Measurements from ENCODE around the gene KCNK18. TPM values are rescaled to one million over a fixed set of nuclear protein-coding genes. Genes with fewer than 3 reads are reported as not detected.
"Not testable (repeated sequence)": the region's sequence is repeated elsewhere in the genome, so short reads cannot be mapped to it uniquely, and the experiment has no call there.

KCNK18 gene
- total RNA-seq, 2 experiments from 2014 or later = not detected

GRCh38 chr10:117178190-117178589 lies 19.1 kb upstream of the KCNK18 start:
- ChIA-PET CTCF (ENCODE audit: unreplicated experiment) (no interaction called here), POLR2A (interaction anchor here (0.6 kb wide), 1 partner anchor 180 kb away, joined by 3 read pairs; no protein-coding TSS in a partner anchor)

GRCh38 chr10:117184296-117184695 lies 13.0 kb upstream of the KCNK18 start:
- no peak overlapping the region for H3K4me3 ChIP-seq (ENCODE audit: low read depth, low read length, poor library complexity, severe bottlenecking)
- no peak overlapping the region for H3K27ac ChIP-seq (ENCODE audit: low read depth, low read length, poor library complexity, severe bottlenecking)
- H3K4me1 ChIP-seq (ENCODE audit: insufficient read depth, low read length, poor library complexity, severe bottlenecking) = no peaks in the 10 kb centered on the region
- no TSS peak for BruUV-seq (replicated peaks)
- no peak overlapping the region for H3K4me2 ChIP-seq (ENCODE audit: low read length)
- no peaks in the 10 kb centered on the region for H3K9me2 ChIP-seq (ENCODE audit: insufficient read depth, low read length)
- CTCF ChIA-PET (ENCODE audit: unreplicated experiment) = no interaction called here
- intact Hi-C loops (cut with micrococcal nuclease; ENCODE audit: unreplicated experiment) = no loop called here
- POLR2A ChIA-PET = no interaction called here
- H2AFZ ChIP-seq (ENCODE audit: low read length) = no peak overlapping the region
- no peaks in the 10 kb centered on the region for H4K20me1 ChIP-seq (ENCODE audit: insufficient read depth, low read length)
- no peak for TF ChIP-seq CTCF (conservative IDR thresholded peaks at IDR 0.05; ENCODE audit: low read length)
- TF ChIP-seq EZH2phosphoT487 (IDR thresholded peaks at IDR 0.05; ENCODE audit: borderline replicate concordance, low read depth, low read length) = no peak
- DNase-seq (ENCODE audit: low spot score) = no peak
- H3K9me3 ChIP-seq (ENCODE audit: low read length) = no peaks in the 10 kb centered on the region
- no peaks in the 10 kb centered on the region for H3K36me3 ChIP-seq (ENCODE audit: insufficient read depth, low read length)
- no peaks in the 10 kb centered on the region for H3K79me2 ChIP-seq (ENCODE audit: insufficient read depth, low read depth, low read length)

More at GRCh38 chr10:117178190-117178589, 19.1 kb upstream of the KCNK18 start:
- Histone ChIP-seq H3K36me3 (ENCODE audit: insufficient read depth, low read length) (no peaks in the 10 kb centered on the region), H3K9me3 (ENCODE audit: low read length) (no peaks in the 10 kb centered on the region), H3K79me2 (ENCODE audit: insufficient read depth, low read depth, low read length) (no peaks in the 10 kb centered on the region), H3K9me2 (ENCODE audit: insufficient read depth, low read length) (no peaks in the 10 kb centered on the region), H4K20me1 (ENCODE audit: insufficient read depth, low read length) (no peaks in the 10 kb centered on the region), H3K27ac (ENCODE audit: low read depth, low read length, poor library complexity, severe bottlenecking) (no peak overlapping the region), H3K4me2 (ENCODE audit: low read length) (no peak overlapping the region), H3K4me1 (ENCODE audit: insufficient read depth, low read length, poor library complexity, severe bottlenecking) (peaks cover 9% of the 10 kb centered on the region), H3K4me3 (ENCODE audit: low read depth, low read length, poor library complexity, severe bottlenecking) (no peak overlapping the region), H2AFZ (ENCODE audit: low read length) (no peak overlapping the region)
- no peak for DNase-seq (ENCODE audit: low spot score)
- no peak for TF ChIP-seq CTCF (conservative IDR thresholded peaks at IDR 0.05; ENCODE audit: low read length)
- no peak for TF ChIP-seq EZH2phosphoT487 (IDR thresholded peaks at IDR 0.05; ENCODE audit: borderline replicate concordance, low read depth, low read length)
- BruUV-seq (replicated peaks) = no TSS peak
- intact Hi-C loops (cut with micrococcal nuclease; ENCODE audit: unreplicated experiment) = no loop called here

- Histone ChIP-seq H3K4me3 (ENCODE audit: low read depth, low read length, poor library complexity, severe bottlenecking) (no peak overlapping the region), H3K9me2 (ENCODE audit: insufficient read depth, low read length) (no peaks in the 10 kb centered on the region), H3K9me3 (ENCODE audit: low read length) (no peaks in the 10 kb centered on the region), H3K4me1 (ENCODE audit: insufficient read depth, low read length, poor library complexity, severe bottlenecking) (no peaks in the 10 kb centered on the region), H3K4me2 (ENCODE audit: low read length) (no peak overlapping the region), H4K20me1 (ENCODE audit: insufficient read depth, low read length) (no peaks in the 10 kb centered on the region), H2AFZ (ENCODE audit: low read length) (no peak overlapping the region), H3K27ac (ENCODE audit: low read depth, low read length, poor library complexity, severe bottlenecking) (no peak overlapping the region), H3K36me3 (ENCODE audit: insufficient read depth, low read length) (no peaks in the 10 kb centered on the region), H3K79me2 (ENCODE audit: insufficient read depth, low read depth, low read length) (no peaks in the 10 kb centered on the region)
- intact Hi-C loops (cut with micrococcal nuclease; ENCODE audit: unreplicated experiment) = no loop called here
- TF ChIP-seq CTCF (conservative IDR thresholded peaks at IDR 0.05; ENCODE audit: low read length) (no peak), EZH2phosphoT487 (IDR thresholded peaks at IDR 0.05; ENCODE audit: borderline replicate concordance, low read depth, low read length) (no peak)
- CTCF ChIA-PET (ENCODE audit: unreplicated experiment) = no interaction called here
- DNase-seq (ENCODE audit: low spot score) = no peak
- POLR2A ChIA-PET = no interaction called here
- no TSS peak for BruUV-seq (replicated peaks)
Measured at GRCh38 chr10:117184821-117185220, 12.5 kb upstream of the KCNK18 start.

- H3K9me3 ChIP-seq (ENCODE audit: low read length); H4K20me1 ChIP-seq (ENCODE audit: insufficient read depth, low read length); H3K27ac ChIP-seq (ENCODE audit: low read depth, low read length, poor library complexity, severe bottlenecking); H3K79me2 ChIP-seq (ENCODE audit: insufficient read depth, low read depth, low read length); intact Hi-C loops (cut with micrococcal nuclease; ENCODE audit: unreplicated experiment); H3K9me2 ChIP-seq (ENCODE audit: insufficient read depth, low read length); H3K4me1 ChIP-seq (ENCODE audit: insufficient read depth, low read length, poor library complexity, severe bottlenecking); DNase-seq (ENCODE audit: low spot score); H3K4me3 ChIP-seq (ENCODE audit: low read depth, low read length, poor library complexity, severe bottlenecking); H3K36me3 ChIP-seq (ENCODE audit: insufficient read depth, low read length); H2AFZ ChIP-seq (ENCODE audit: low read length); BruUV-seq (replicated peaks); CTCF ChIA-PET (ENCODE audit: unreplicated experiment); H3K4me2 ChIP-seq (ENCODE audit: low read length): not testable (repeated sequence)
- POLR2A ChIA-PET = interaction anchor here (1.1 kb wide), 1 partner anchor 11 kb away, joined by 3 read pairs; no protein-coding TSS in a partner anchor
Measured at GRCh38 chr10:117185817-117186216, 11.5 kb upstream of the KCNK18 start.
